ENCODE data around the gene ZMIZ2.

Gene ZMIZ2

DNA sequence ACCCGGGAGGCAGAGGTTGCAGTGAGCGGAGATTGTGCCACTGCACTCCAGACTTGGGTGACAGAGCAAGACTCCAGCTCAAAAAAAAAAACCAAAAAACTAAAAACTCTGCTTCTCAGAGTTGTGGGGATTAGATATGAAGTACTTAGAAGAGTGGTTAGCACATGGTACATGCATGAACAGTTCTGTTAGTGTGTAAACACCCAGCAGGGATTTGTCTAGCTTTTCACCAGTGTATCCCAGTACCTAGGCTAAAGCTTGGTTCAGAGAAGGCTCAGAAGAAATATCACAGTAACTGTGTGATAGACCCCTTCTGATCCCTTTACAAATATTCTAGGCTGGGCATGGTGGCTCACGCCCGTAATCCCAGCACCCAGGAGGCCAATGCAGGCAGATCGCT is 57.3 kb downstream of the ZMIZ2 start:
- DNase-seq: no peak

DNA sequence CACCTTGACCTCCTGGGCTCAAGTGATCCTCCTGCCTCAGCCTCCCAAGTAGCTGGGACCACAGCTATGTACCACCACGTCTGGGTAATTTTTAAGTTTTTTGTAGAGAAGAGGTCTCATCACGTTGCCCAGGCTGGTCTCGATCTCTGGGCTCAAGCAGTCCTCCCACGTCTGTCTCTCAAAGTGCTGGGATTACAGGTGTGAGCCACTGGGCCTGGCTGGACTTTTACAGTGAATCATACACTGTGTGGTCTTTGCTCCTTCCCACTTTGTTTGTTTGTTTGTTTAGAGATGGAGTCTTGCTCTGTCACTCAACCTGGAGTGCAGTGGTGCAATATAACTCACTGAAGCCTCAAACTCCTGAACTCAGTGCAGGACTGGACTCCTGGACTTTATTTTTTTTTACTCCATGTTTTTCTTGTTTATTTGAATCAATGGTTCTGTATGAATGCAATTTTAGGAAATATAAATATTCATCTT is 60.3 kb downstream of the ZMIZ2 start:
- DNase-seq: no peak

GRCh38 chr7:44811093-44811492 is 62.4 kb downstream of the ZMIZ2 start:
- DNase-seq: no peak

DNA sequence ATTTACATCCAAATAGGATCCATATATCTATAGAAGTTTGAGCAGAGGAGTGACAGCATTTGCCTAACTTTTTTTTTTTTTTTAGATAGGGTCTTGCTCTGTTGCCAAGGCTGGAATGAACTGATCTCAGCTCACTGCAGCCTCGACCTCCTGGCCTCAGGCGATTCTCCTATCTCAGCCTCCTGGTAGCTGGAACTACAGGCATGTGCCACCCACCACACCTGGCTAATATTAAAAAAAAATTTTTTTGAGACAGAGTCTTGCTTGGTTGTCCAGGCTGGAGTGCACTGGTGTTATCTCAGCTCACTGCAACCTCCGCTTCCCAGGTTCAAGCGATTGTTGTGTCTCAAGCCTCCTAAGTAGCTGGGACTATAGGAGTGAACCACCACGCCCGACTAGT is 62.9 kb downstream of the ZMIZ2 start:
- no peak for DNase-seq

- DNase-seq: no peak
Measured at GRCh38 chr7:44814919-44815318, 66.3 kb downstream of the ZMIZ2 start.

GRCh38 chr7:44819292-44819691 is 70.6 kb downstream of the ZMIZ2 start:
- DNase-seq: no peak
